Kidney epithelial cell (primary cell): ENCODE results near the gene AKT1. TPM values are rescaled to one million over a fixed set of nuclear protein-coding genes. Genes with fewer than 3 reads are reported as not detected.

ENCODE experiments used
- DNase-seq: peaks from one replicate; pipeline ENCODE4 v3.0.0-alpha.2; 2010; ENCODE audit warnings: low read depth
- H3K27me3 ChIP-seq: 2 replicates; pipeline ENCODE4 v1.6.0; 2011; ENCODE audit warnings: low read length; ENCODE audit not compliant: control insufficient read depth, insufficient read depth
- H3K36me3 ChIP-seq: 2 replicates; pipeline ENCODE4 v1.5.1; 2011; ENCODE audit warnings: low read length; ENCODE audit not compliant: control insufficient read depth, insufficient read depth
- H3K4me3 ChIP-seq: 2 replicates; pipeline ENCODE4 v1.5.1; 2011; ENCODE audit warnings: low read depth, mild to moderate bottlenecking, control low read depth, low read length
- CTCF ChIP-seq: IDR thresholded peaks from 2 replicates; pipeline ENCODE4 v1.5.1; 2011; ENCODE audit warnings: mild to moderate bottlenecking, moderate library complexity, low read length, control low read depth, inconsistent platforms; ENCODE audit not compliant: insufficient read depth, poor library complexity, severe bottlenecking
- total RNA-seq: library from RNA; depleted of rRNA; stranded (reverse); fragments of >200 nt; gene quantifications from 2 replicates; pipeline ENCODE4 v1.2.3, GENCODE V29; 2015

The AKT1 gene
- total RNA-seq, 1 donor from 2014 or later: 144 TPM

DNA sequence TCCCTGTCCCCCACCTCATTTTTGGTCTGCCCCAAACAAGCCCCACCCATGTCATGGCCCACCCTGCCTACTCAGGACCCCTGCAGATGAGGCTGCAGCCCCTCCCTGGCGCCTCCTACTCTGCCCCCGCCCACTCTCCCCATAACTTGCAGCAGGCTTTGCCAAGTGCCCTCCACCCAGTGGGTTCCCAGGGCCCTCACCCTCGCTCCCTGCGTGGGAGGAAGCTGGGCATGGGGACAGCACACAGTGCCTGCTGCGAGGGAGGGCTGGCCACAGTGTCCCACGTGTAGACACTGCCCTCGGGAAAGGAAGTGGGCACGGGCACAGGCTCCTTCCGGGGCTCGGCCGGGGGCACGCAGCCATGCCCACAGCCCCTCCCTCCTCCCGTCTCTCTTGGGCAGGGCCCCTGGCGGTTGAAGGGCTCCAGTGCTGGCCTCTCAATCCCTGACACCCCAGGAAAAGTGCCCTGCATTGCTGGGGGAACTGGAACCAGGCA is 9.4 kb downstream of the AKT1 start:
- H3K4me3 ChIP-seq: no peak overlapping the region
- DNase-seq: no peak
- H3K27me3 ChIP-seq: no peaks in the 10 kb centered on the region
- no peak for TF ChIP-seq CTCF
- no peaks in the 10 kb centered on the region for H3K36me3 ChIP-seq

GRCh38 chr14:104785708-104786080 is 9.9 kb downstream of the AKT1 start:
- DNase-seq: no peak

DNA sequence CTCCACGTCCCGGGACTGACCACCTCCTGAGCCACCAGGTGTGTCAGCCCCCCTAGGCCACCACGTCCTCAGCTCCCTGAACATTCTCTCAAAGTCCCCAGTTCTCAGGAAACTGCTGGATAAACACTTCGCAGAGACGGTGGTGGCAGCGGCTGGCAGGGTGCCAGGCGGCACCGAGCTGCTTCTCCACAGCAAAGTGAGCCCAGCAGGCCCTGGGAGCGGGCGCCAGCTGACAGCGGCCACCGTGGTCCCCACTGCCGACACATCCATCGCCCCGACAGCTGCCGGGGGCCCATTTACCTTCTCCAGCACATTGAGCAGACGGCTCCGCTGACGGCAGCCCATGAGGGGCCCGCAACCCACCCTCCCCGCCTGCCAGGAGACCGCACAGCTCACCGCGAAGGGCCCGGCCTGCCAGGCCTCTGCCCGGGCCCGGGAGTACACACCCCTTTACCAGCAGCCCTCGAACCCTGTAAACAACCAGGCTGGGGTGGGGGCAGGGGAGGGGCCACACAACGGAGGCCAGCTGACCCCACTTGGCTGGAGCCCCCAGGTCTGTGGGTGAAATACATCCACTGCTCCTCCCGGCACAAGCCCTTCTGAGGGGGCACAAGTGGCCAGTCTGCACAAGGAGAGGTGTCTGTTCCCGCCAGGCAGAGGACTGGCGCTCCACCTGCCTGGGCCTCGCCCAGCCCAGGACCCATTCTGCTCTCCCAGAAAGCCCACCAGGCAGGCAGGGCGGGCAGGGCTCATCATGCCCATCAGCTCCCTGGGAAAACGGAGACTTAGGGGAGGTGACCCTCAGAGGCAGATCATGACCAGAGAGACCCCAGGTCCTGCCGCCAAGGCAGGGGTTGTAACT is 10.5 kb downstream of the AKT1 start:
- H3K4me3 ChIP-seq: no peak overlapping the region
- H3K36me3 ChIP-seq: no peaks in the 10 kb centered on the region
- no peak for TF ChIP-seq CTCF
- DNase-seq: no peak
- H3K27me3 ChIP-seq: no peaks in the 10 kb centered on the region

More at GRCh38 chr14:104785708-104786080, 9.9 kb downstream of the AKT1 start:
- no peak for TF ChIP-seq CTCF
- Histone ChIP-seq H3K36me3 (no peaks in the 10 kb centered on the region), H3K4me3 (no peak overlapping the region), H3K27me3 (no peaks in the 10 kb centered on the region)

DNA sequence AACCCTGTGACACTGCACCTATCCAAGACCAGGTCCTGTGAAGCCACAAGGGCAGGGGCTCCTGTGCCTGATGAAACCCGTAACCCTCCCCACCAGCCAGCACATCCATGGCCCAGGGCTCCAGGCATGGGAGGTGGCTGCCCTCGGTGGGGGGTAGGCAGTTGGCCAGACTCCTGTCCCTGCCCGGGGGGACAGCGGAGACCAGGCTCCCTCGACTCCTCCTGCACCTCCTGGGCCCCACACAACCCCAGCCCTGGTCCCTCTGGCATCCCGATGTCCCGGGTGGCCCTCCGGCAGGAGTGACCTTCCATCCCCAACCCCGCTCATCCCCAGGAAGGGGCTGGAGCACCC is 11.4 kb downstream of the AKT1 start:
- H3K36me3 ChIP-seq: no peaks in the 10 kb centered on the region
- no peak overlapping the region for H3K4me3 ChIP-seq
- TF ChIP-seq CTCF: no peak
- DNase-seq: no peak
- no peaks in the 10 kb centered on the region for H3K27me3 ChIP-seq

- Histone ChIP-seq H3K4me3 (no peak overlapping the region), H3K36me3 (no peaks in the 10 kb centered on the region), H3K27me3 (no peaks in the 10 kb centered on the region)
- TF ChIP-seq CTCF: no peak
- no peak for DNase-seq
Observed at GRCh38 chr14:104783484-104784217, 11.9 kb downstream of the AKT1 start.
